Left forelimb (tissue), 1 donor: ENCODE results near the gene SETDB1.

ENCODE experiments used
- DNase-seq: peaks from one replicate; pipeline ENCODE4 v3.0.0-alpha.2; 2018; ENCODE audit warnings: low spot score

Gene SETDB1

GRCh38 chr1:150976401-150976821 is 50.2 kb downstream of the SETDB1 start:
- no peak for DNase-seq

GRCh38 chr1:150976879-150977694 is 50.9 kb downstream of the SETDB1 start:
- no peak for DNase-seq

GRCh38 chr1:150979092-150980056 is 53.2 kb downstream of the SETDB1 start:
- peak; percentile 91 for DNase-seq

GRCh38 chr1:150981177-150981804 is 55.1 kb downstream of the SETDB1 start:
- no peak for DNase-seq

- DNase-seq = no peak
These were observed 55.9 kb downstream of the SETDB1 start, which contains the start of gene ANXA9 for GRCh38 chr1:150981805-150982712. Gene ANXA9, plus strand, starts transcription at chr1:150982292. Its CDS starts 814 bp downstream, at chr1:150983106.

- DNase-seq = no peak
These were observed 59.1 kb downstream of the SETDB1 start for GRCh38 chr1:150985179-150985825.

GRCh38 chr1:150987924-150988323 is 61.8 kb downstream of the SETDB1 start:
- no peak for DNase-seq

GRCh38 chr1:150992626-150993025 is 66.5 kb downstream of the SETDB1 start:
- DNase-seq = no peak

GRCh38 chr1:150994248-150994647 is 68.1 kb downstream of the SETDB1 start:
- no peak for DNase-seq

- DNase-seq = no peak
These were observed 69.3 kb downstream of the SETDB1 start for GRCh38 chr1:150995460-150995859.

GRCh38 chr1:150995896-150996295 is 69.7 kb downstream of the SETDB1 start:
- no peak for DNase-seq

GRCh38 chr1:150997126-150997872 is 71.1 kb downstream of the SETDB1 start:
- DNase-seq = no peak

GRCh38 chr1:150997949-150998348 is 71.8 kb downstream of the SETDB1 start:
- no peak for DNase-seq

- no peak for DNase-seq
These were observed 73.0 kb downstream of the SETDB1 start for GRCh38 chr1:150999051-150999674.

GRCh38 chr1:150999926-151000325 is 73.8 kb downstream of the SETDB1 start:
- no peak for DNase-seq

- no peak for DNase-seq
These were observed 74.2 kb downstream of the SETDB1 start for GRCh38 chr1:151000408-151000807.

GRCh38 chr1:151001602-151002001 is 75.4 kb downstream of the SETDB1 start:
- DNase-seq = no peak

GRCh38 chr1:151002051-151002450 is 75.9 kb downstream of the SETDB1 start:
- no peak for DNase-seq

GRCh38 chr1:151002611-151003010 is 76.4 kb downstream of the SETDB1 start:
- no peak for DNase-seq
